Left lung (tissue), 10 donors: Measurements from ENCODE around the gene LRFN4. TPM values are rescaled to one million over a fixed set of nuclear protein-coding genes. Genes with fewer than 3 reads are reported as not detected.
"Not testable (repeated sequence)": the region's sequence is repeated elsewhere in the genome, so short reads cannot be mapped to it uniquely, and the experiment has no call there.

Source experiments
- ATAC-seq: fragments of 200-7000 bp; cut with Tn5 transposase; one replicate; pipeline ENCODE4 v1.9.1; 2020; ENCODE audit warnings: moderate library complexity
- DNase-seq, 4 donors: peaks; one replicate each; pipeline ENCODE4 v3.0.0-alpha.2; 2013 to 2020
- H3K27ac ChIP-seq, 2 donors: fragments of 200-600 bp; sonication (generic) in 1 of 2; one replicate each; pipeline versions ENCODE4 v1.5.0 to v1.8.0; 2020 to 2021
- H3K27me3 ChIP-seq, 2 donors: fragments of 200-600 bp; sonication (generic) in 1 of 2; one replicate each; pipeline versions ENCODE4 v1.5.0 to v1.8.0; 2020 to 2021
- H3K36me3 ChIP-seq, 2 donors: fragments of 200-600 bp; sonication (generic) in 1 of 2; one replicate each; pipeline versions ENCODE4 v1.5.0 to v1.8.0; 2020 to 2021
- H3K4me1 ChIP-seq, 2 donors: fragments of 200-600 bp; one replicate each; pipeline ENCODE4 v1.8.0; 2021
- H3K4me3 ChIP-seq, 2 donors: fragments of 200-600 bp; sonication (generic) in 1 of 2; one replicate each; pipeline versions ENCODE4 v1.5.0 to v1.8.0; 2020 to 2021; ENCODE audit warnings: mild to moderate bottlenecking in 1 of 2
- H3K9me3 ChIP-seq, 2 donors: fragments of 200-600 bp; sonication (generic) in 1 of 2; one replicate each; pipeline versions ENCODE4 v1.5.0 to v1.8.0; 2020 to 2021
- intact Hi-C, 2 donors: fragments of 100-400 bp; cut with DNase I; formaldehyde crosslinking; loops; one replicate each; pipeline versions ENCODE4 v1.11.2 to v1.14.2; 2022
- polyA plus RNA-seq, 6 donors: library from polyadenylated mRNA; unstranded; fragments of 120-200 nt; gene quantifications; one replicate each; pipeline ENCODE4 v1.2.1, GENCODE V29; 2013; ENCODE audit not compliant: insufficient read length in 6 of 6
- total RNA-seq, 2 donors: library from RNA; stranded (reverse); fragmentation: NEBNext Ultra II Directional; extraction: Animal tissue kit (Norgen Biotek cat#: 25700); gene quantifications; one replicate each; pipeline ENCODE4 v1.2.1, GENCODE V29; 2021
- TF ChIP-seq, protein P1 (sequence below), 2 donors: fragments of 200-600 bp; sonication (generic) in 1 of 2; IDR thresholded peaks; one replicate each; pipeline versions ENCODE4 v1.5.0 to v1.8.0; 2021; ENCODE audit warnings: antibody characterized with exemption in 2 of 2
- donor health status: DM: no; HTN: yes; CAD: no.
- donor health status: DM: no; HTN: no; CAD: no.

Gene LRFN4
- total and polyA plus RNA-seq, 8 donors, result 6.1 to 21.1 (median 11.9) TPM

DNA sequence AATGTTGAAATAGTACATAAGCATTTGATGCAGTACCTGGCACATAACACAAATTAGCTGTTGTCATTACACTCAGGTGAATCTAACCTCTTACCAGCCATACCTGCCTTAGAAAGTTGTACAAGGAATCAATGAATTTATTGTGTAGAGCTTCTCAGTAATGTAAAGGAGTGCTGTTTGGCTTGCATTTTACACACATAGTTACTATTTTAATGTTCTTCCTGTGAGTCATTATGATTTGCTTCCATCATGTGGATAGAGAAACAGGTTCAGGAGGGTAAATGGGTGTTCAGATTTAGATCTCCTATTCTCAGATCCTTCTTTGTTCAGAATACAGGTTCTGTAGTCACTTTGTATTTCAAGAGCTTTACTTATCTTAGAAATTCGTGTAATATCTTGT lies 41.2 kb upstream of the LRFN4 start:
- Histone ChIP-seq H3K4me3 (no peak overlapping the region), H3K36me3 (no peaks in the 10 kb centered on the region)
- intact Hi-C loops, result no loop called here

DNA sequence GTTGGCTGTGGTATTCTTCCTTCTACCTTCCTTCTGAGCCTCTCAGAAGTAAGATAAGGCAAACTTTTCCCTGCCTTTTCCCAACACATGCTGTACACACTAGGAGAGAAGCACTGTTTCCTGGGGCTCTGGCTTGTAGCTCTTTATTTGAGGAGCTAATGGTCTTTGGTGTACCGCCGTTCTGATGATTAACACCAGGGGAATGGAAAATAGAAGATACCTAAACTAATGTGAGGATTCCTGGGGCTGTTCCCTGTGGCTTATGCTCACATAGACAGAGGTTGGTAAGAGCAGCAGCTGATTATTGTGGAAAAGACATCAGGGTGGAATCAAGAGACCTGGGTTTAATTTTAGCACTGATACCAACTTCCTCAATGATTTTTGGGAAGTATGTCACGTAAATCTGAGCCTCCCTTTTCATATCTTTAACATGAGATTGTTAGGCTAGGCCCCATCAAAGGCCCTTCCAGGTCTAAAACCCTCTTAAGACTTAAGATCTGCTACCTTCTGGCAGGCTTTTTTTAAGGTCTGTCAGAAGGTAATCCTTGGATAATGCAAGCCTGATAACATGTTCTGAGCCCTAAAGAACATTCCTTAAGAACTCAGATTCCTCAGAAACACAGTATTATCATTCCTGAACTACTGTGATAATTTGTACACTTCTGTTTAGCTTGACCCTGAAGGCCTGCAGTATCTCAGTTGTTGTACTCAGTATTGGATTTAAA lies 38.5 kb upstream of the LRFN4 start:
- intact Hi-C loops, result no loop called here
- H3K4me1 ChIP-seq, result no peaks in the 10 kb centered on the region
- DNase-seq, result no peak

More for the DNA sequence above, 41.2 kb upstream of the LRFN4 start:
- Histone ChIP-seq H3K9me3 (no peaks in the 10 kb centered on the region), H3K27me3 (no peaks in the 10 kb centered on the region), H3K27ac (no peak overlapping the region), H3K4me1 (no peaks in the 10 kb centered on the region)
- TF ChIP-seq, protein P1, sequence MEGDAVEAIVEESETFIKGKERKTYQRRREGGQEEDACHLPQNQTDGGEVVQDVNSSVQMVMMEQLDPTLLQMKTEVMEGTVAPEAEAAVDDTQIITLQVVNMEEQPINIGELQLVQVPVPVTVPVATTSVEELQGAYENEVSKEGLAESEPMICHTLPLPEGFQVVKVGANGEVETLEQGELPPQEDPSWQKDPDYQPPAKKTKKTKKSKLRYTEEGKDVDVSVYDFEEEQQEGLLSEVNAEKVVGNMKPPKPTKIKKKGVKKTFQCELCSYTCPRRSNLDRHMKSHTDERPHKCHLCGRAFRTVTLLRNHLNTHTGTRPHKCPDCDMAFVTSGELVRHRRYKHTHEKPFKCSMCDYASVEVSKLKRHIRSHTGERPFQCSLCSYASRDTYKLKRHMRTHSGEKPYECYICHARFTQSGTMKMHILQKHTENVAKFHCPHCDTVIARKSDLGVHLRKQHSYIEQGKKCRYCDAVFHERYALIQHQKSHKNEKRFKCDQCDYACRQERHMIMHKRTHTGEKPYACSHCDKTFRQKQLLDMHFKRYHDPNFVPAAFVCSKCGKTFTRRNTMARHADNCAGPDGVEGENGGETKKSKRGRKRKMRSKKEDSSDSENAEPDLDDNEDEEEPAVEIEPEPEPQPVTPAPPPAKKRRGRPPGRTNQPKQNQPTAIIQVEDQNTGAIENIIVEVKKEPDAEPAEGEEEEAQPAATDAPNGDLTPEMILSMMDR (IDR thresholded peaks at IDR 0.05), result no peak
- DNase-seq (no peak), ATAC-seq (no peak)

DNA sequence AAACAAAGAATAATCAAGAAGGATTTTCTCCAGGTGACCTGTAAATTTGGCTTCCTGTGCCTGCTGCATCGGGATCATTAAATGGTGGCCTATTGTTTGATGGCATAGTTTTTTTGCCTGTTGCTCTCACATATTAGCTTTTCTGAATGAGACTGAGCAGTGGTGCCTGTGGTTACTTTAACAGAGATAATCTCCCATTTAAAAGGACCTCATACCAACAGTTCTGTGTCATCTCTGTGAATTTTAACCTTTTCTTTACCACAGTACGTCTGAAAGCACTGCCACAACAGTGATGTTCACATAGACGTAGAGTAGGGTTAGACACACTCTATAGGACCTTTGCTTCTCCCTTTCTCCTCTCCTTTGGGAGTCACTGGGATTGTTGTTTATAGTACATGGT lies 36.5 kb upstream of the LRFN4 start:
- DNase-seq, result no peak
- no peak for ATAC-seq
- TF ChIP-seq, protein P1 (IDR thresholded peaks at IDR 0.05), result no peak
- no peaks in the 10 kb centered on the region for H3K9me3 ChIP-seq
- intact Hi-C loops, result no loop called here
- no peaks in the 10 kb centered on the region for H3K36me3 ChIP-seq
- no peak overlapping the region for H3K27ac ChIP-seq
- H3K4me3 ChIP-seq, result no peak overlapping the region
- H3K4me1 ChIP-seq, result no peaks in the 10 kb centered on the region
- H3K27me3 ChIP-seq, result no peaks in the 10 kb centered on the region

More for the DNA sequence above, 38.5 kb upstream of the LRFN4 start:
- H3K27ac ChIP-seq, result no peak overlapping the region
- TF ChIP-seq, protein P1 (IDR thresholded peaks at IDR 0.05), result no peak
- no peak for ATAC-seq
- H3K9me3 ChIP-seq, result no peaks in the 10 kb centered on the region
- no peaks in the 10 kb centered on the region for H3K36me3 ChIP-seq
- H3K27me3 ChIP-seq, result no peaks in the 10 kb centered on the region
- no peak overlapping the region for H3K4me3 ChIP-seq

DNA sequence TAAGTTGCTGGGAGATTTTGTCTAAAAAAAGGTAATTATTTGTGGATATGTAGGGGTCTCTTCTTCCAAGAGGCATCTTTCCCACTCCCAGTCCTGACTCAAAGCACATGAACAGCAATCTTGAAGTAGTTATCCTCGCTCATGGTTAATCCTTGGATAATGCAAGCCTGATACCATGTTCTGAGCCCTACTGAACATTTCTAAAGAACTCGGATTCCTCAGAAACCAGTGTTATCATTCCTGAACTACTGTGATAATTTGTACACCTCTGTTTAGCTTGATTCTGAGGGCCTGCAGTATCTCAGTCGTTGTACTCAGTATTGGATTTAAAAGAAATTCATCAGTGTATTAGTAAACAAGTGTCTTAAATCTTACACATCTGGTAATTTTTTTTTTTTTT lies 36.0 kb upstream of the LRFN4 start:
- H3K4me1 ChIP-seq, result no peaks in the 10 kb centered on the region
- no peaks in the 10 kb centered on the region for H3K9me3 ChIP-seq
- no peaks in the 10 kb centered on the region for H3K36me3 ChIP-seq
- ATAC-seq (no peak), DNase-seq (no peak)
- H3K27ac ChIP-seq, result no peak overlapping the region
- H3K27me3 ChIP-seq, result no peaks in the 10 kb centered on the region
- intact Hi-C loops, result no loop called here
- no peak overlapping the region for H3K4me3 ChIP-seq
- TF ChIP-seq, protein P1 (IDR thresholded peaks at IDR 0.05), result no peak

DNA sequence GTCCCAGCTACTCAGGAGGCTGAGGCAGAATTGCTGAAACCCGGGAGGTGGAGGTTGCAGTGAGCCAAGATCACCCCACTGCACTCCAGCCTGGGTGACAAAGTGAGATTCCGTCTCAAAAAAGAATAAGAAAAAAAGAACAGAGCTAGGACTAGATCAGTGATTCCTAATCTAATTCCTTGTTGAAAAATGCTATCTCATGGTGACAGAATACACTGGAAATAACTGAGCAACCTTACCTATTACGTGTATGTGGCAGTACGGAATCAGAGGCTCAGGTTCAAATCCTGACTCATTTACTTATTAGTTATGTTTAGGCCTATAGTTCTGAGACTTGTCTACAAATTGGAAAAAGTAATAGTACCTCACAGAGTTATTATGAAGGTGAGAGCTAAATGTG lies 33.2 kb upstream of the LRFN4 start:
- Histone ChIP-seq H3K9me3 (no peaks in the 10 kb centered on the region), H3K36me3 (no peaks in the 10 kb centered on the region), H3K4me3 (no peak overlapping the region), H3K4me1 (no peaks in the 10 kb centered on the region), H3K27me3 (no peaks in the 10 kb centered on the region), H3K27ac (no peak overlapping the region)
- ATAC-seq, result no peak
- intact Hi-C loops, result no loop called here
- TF ChIP-seq, protein P1 (IDR thresholded peaks at IDR 0.05), result no peak
- DNase-seq, result no peak

DNA sequence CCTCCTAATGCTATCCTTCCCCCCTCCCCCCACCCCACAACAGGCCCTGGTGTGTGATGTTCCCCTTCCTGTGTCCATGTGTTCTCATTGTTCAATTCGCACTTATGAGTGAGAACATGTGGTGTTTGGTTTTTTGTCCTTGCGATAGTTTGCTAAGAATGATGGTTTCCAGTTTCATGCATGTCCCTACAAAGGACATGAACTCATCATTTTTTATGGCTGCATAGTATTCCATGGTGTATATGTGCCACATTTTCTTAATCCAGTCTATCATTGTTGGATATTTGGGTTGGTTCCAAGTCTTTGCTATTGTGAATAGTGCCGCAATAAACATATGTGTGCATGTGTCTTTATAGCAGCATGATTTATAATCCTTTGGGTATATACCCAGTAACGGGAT lies 32.3 kb upstream of the LRFN4 start:
- H3K36me3 ChIP-seq, intact Hi-C loops, H3K4me1 ChIP-seq, H3K4me3 ChIP-seq, H3K9me3 ChIP-seq, H3K27ac ChIP-seq, H3K27me3 ChIP-seq, ATAC-seq, DNase-seq: not testable (repeated sequence)
